Measurements from ENCODE around the gene TUBG1.
"Not testable (repeated sequence)": the region's sequence is repeated elsewhere in the genome, so short reads cannot be mapped to it uniquely, and the experiment has no call there.

Gene TUBG1

GRCh38 chr17:42590886-42591285 is 18.6 kb upstream of the TUBG1 start:
- Mint-ChIP-seq H3K36me3 (peaks cover 36% of the 10 kb centered on the region), H3K27me3 (no peaks in the 10 kb centered on the region), H3K4me1 (peaks cover 10% of the 10 kb centered on the region), H3K9me3 (no peaks in the 10 kb centered on the region), H3K27ac (no peak overlapping the region), H3K4me3 (no peak overlapping the region)
- CTCF ChIA-PET = interaction anchor here (1.5 to 1.8 kb wide), 2 partner anchors 11 to 13 kb away, joined by 5 read pairs; partner anchors contain the start of gene PSMC3IP
- DNase-seq = no peak

GRCh38 chr17:42591411-42591810 is 18.1 kb upstream of the TUBG1 start:
- peaks cover 10% of the 10 kb centered on the region for H3K4me1 Mint-ChIP-seq
- peaks cover 35% of the 10 kb centered on the region for H3K36me3 Mint-ChIP-seq
- H3K27me3 Mint-ChIP-seq = no peaks in the 10 kb centered on the region
- H3K4me3 Mint-ChIP-seq = no peak overlapping the region
- DNase-seq = no peak
- no peaks in the 10 kb centered on the region for H3K9me3 Mint-ChIP-seq
- H3K27ac Mint-ChIP-seq = no peak overlapping the region
- CTCF ChIA-PET = interaction anchor here (1.5 to 1.8 kb wide), 2 partner anchors 11 to 13 kb away, joined by 5 read pairs; partner anchors contain the start of gene PSMC3IP

- DNase-seq = no peak
- Mint-ChIP-seq H3K4me1 (peaks cover 11% of the 10 kb centered on the region), H3K27ac (no peak overlapping the region), H3K36me3 (peaks cover 20% of the 10 kb centered on the region), H3K9me3 (no peaks in the 10 kb centered on the region), H3K4me3 (no peak overlapping the region), H3K27me3 (no peaks in the 10 kb centered on the region)
- CTCF ChIA-PET = no interaction called here
Observed at GRCh38 chr17:42596386-42596785, 13.1 kb upstream of the TUBG1 start.

- Mint-ChIP-seq H3K4me3 (no peak overlapping the region), H3K36me3 (peaks cover 21% of the 10 kb centered on the region), H3K27ac (no peak overlapping the region), H3K9me3 (no peaks in the 10 kb centered on the region), H3K27me3 (no peaks in the 10 kb centered on the region), H3K4me1 (peaks cover 12% of the 10 kb centered on the region)
- DNase-seq = no peak
- CTCF ChIA-PET = interaction anchor here (0.5 kb wide), 1 partner anchor 264 kb away, joined by 3 read pairs; no protein-coding TSS in a partner anchor
Observed at GRCh38 chr17:42598905-42599304, 10.6 kb upstream of the TUBG1 start.

- H3K36me3 Mint-ChIP-seq = peaks cover 32% of the 10 kb centered on the region
- no peak for DNase-seq
- no peaks in the 10 kb centered on the region for H3K27me3 Mint-ChIP-seq
- H3K27ac Mint-ChIP-seq = no peak overlapping the region
- no peak overlapping the region for H3K4me3 Mint-ChIP-seq
- no peaks in the 10 kb centered on the region for H3K9me3 Mint-ChIP-seq
- CTCF ChIA-PET = no interaction called here
- H3K4me1 Mint-ChIP-seq = peaks cover 48% of the 10 kb centered on the region
Observed at GRCh38 chr17:42603318-42603717, 6.2 kb upstream of the TUBG1 start.

- CTCF ChIA-PET = interaction anchor here (0.9 to 3.7 kb wide), 5 partner anchors 11 to 190 kb away, joined by 3 to 26 read pairs (median 3); partner anchors contain the start of gene PSMC3IP
- Mint-ChIP-seq H3K4me1 (peaks cover 54% of the 10 kb centered on the region), H3K36me3 (peaks cover 35% of the 10 kb centered on the region), H3K9me3 (no peaks in the 10 kb centered on the region), H3K4me3 (peak overlapping the region; percentile 99), H3K27ac (peak overlapping the region; percentile 97), H3K27me3 (peaks cover 5% of the 10 kb centered on the region)
- DNase-seq = no peak
Observed at GRCh38 chr17:42607769-42608168, 1.7 kb upstream of the TUBG1 start.

- Mint-ChIP-seq H3K27ac (peak overlapping the region; percentile 97), H3K9me3 (no peaks in the 10 kb centered on the region), H3K27me3 (peaks cover 5% of the 10 kb centered on the region), H3K36me3 (peaks cover 33% of the 10 kb centered on the region), H3K4me3 (peak overlapping the region; percentile 99), H3K4me1 (peaks cover 51% of the 10 kb centered on the region)
- DNase-seq = no peak
- CTCF ChIA-PET = interaction anchor here (0.6 to 3.7 kb wide), 7 partner anchors 10 to 189 kb away, joined by 3 to 26 read pairs (median 3); partner anchors contain the start of gene PSMC3IP
Observed at GRCh38 chr17:42608305-42609181, 940 bp upstream of the TUBG1 start.

GRCh38 chr17:42609814-42610801 is 625 bp downstream of the TUBG1 start:
- Mint-ChIP-seq H3K4me1 (peaks cover 40% of the 10 kb centered on the region), H3K36me3 (peaks cover 41% of the 10 kb centered on the region), H3K27ac (peak overlapping the region; percentile 97), H3K4me3 (peak overlapping the region; percentile 99)
- not testable (repeated sequence) for H3K9me3 Mint-ChIP-seq, H3K27me3 Mint-ChIP-seq
- CTCF ChIA-PET = interaction anchor here (1.1 to 3.7 kb wide), 2 partner anchors 32 to 154 kb away, joined by 3 to 26 read pairs; partner anchors contain the start of gene PSMC3IP
- peak; percentile 48 for DNase-seq

- Mint-ChIP-seq H3K36me3 (peaks cover 36% of the 10 kb centered on the region), H3K9me3 (no peaks in the 10 kb centered on the region), H3K4me3 (peak overlapping the region; percentile 15), H3K4me1 (peaks cover 23% of the 10 kb centered on the region), H3K27me3 (peaks cover 5% of the 10 kb centered on the region), H3K27ac (peak overlapping the region; percentile 52)
- DNase-seq = no peak
- CTCF ChIA-PET = no interaction called here
Observed at GRCh38 chr17:42612013-42612412, 2.5 kb downstream of the TUBG1 start.

GRCh38 chr17:42613699-42614295 is 4.3 kb downstream of the TUBG1 start:
- Mint-ChIP-seq H3K9me3 (no peaks in the 10 kb centered on the region), H3K27me3 (peaks cover 5% of the 10 kb centered on the region), H3K36me3 (peaks cover 36% of the 10 kb centered on the region), H3K27ac (peak overlapping the region; percentile 50), H3K4me1 (peaks cover 16% of the 10 kb centered on the region), H3K4me3 (no peak overlapping the region)
- no peak for DNase-seq
- CTCF ChIA-PET = no interaction called here

GRCh38 chr17:42617956-42618431 is 8.5 kb downstream of the TUBG1 start:
- H3K9me3 Mint-ChIP-seq = no peaks in the 10 kb centered on the region
- peaks cover 24% of the 10 kb centered on the region for H3K36me3 Mint-ChIP-seq
- peaks cover 6% of the 10 kb centered on the region for H3K4me1 Mint-ChIP-seq
- H3K27me3 Mint-ChIP-seq = no peaks in the 10 kb centered on the region
- DNase-seq = no peak
- CTCF ChIA-PET = interaction anchor here (0.6 kb wide), 1 partner anchor 141 kb away, joined by 3 read pairs; no protein-coding TSS in a partner anchor
- H3K4me3 Mint-ChIP-seq = no peak overlapping the region
- no peak overlapping the region for H3K27ac Mint-ChIP-seq

GRCh38 chr17:42618442-42619150 is 9.1 kb downstream of the TUBG1 start:
- H3K27ac Mint-ChIP-seq = no peak overlapping the region
- DNase-seq = peak; percentile 24
- no peaks in the 10 kb centered on the region for H3K27me3 Mint-ChIP-seq
- peaks cover 6% of the 10 kb centered on the region for H3K4me1 Mint-ChIP-seq
- H3K9me3 Mint-ChIP-seq = no peaks in the 10 kb centered on the region
- H3K4me3 Mint-ChIP-seq = no peak overlapping the region
- H3K36me3 Mint-ChIP-seq = peaks cover 21% of the 10 kb centered on the region
- CTCF ChIA-PET = interaction anchor here (0.7 to 1.0 kb wide), 2 partner anchors 10 to 62 kb away, joined by 3 read pairs; no protein-coding TSS in a partner anchor

GRCh38 chr17:42621987-42622386 is 12.5 kb downstream of the TUBG1 start:
- CTCF ChIA-PET, H3K27ac Mint-ChIP-seq, H3K4me3 Mint-ChIP-seq, DNase-seq, H3K27me3 Mint-ChIP-seq, H3K4me1 Mint-ChIP-seq, H3K9me3 Mint-ChIP-seq, H3K36me3 Mint-ChIP-seq: not testable (repeated sequence)
